Pulmonary artery endothelial cell (primary cell): ENCODE measurements around the gene ZNF273. TPM values are rescaled to one million over a fixed set of nuclear protein-coding genes. Genes with fewer than 3 reads are reported as not detected.
A peak's percentile ranks its signal among the peaks of the same experiment; 100 is the strongest.
"Not testable (repeated sequence)": the region's sequence is repeated elsewhere in the genome, so short reads cannot be mapped to it uniquely, and the experiment has no call there.

Experiments
- DNase-seq: peaks from one replicate; pipeline ENCODE4 v3.0.0-alpha.2; 2011; ENCODE audit warnings: low read depth, low spot score
- total RNA-seq: library from RNA; depleted of rRNA; stranded (reverse); fragments of >200 nt; gene quantifications from 2 replicates; pipeline ENCODE4 v1.2.3, GENCODE V29; 2014

ZNF273 gene
- total RNA-seq: 3.3 and 5.6 TPM in 2 replicates

DNA sequence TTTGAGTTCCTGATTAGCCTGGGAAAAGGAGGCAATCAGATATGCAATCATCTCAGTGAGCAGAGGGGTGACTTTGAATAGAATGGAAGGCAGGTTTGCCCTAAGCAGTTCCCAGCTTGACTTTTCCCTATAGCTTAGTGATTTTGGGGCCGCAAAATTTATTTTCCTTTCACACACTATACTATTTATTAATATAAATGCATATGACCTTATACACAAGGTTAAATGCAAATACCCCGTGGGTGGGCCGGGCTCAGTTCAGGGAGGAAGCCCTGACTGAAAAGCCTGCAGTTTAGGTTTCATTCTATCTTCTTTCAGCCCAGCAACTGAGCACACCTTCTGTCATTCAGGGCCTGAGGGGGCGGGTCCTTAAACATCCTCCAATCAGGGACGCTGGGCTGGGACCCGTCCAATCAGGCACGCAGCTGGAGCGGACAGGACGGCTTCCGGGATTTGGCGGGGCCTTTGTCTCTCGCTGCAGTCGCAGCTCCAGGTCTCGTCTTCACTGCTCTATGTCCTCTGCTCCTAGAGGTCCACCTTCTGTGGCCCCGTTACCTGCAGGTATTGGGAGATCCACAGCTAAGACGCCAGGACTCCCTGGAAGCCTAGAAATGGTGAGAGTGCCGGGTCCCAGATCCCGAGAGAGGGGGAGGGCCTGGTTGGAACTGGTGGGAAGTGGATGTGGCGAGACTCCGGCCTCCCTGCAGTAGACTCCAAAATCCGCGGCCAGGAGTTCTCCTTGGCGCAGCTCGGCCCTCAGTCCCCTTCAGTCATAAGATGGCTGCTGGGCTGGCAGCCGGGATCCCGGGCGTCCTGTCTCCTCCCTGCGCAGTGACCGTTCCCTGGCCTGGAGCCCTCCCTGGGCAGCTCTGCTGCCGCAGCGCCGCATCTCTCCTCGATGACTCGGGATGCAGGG, at the start of gene ZNF273:
TSS of gene ZNF273 (plus strand) at position 468 of the 916 bp plus-strand sequence. CDS start at position 513, 45 bp downstream.
- peak; percentile 50 for DNase-seq

DNA sequence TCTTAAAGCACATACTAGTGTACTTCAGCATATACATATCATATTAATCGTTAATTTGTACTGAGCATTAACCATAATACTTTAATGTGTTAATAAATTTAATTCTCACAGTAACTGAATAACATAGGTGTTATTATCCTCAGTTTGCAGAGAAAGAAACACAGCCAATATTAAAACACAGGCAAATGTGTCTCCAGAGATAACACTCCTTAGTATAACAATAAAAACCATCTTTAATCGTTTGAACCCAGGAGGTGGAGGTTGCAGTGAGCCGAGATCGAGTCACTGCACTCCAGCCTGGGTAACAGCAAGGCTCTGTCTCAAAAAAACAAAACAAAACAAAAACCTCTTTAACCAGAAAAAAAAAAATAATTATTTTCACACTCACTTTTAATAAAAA, 49.4 kb upstream of the ZNF273 start:
- DNase-seq: no peak

DNA sequence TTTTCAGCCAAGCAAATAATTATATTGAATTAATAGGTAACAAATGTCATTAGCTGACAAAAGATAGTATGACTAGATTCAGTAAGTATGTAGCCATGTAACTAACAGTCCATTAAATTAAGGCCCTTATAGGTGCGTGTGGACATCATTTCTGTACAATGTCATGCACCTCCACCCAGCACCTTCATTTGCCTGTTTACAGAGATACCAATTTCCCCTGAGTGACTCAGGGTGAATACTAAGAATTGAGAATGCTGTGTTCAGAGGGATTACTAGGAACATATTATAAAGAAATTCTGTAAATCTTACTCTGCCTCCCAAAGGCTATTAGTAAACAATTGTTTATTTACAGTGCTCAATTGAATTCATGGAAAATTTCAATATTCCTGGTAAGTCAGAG, 48.1 kb upstream of the ZNF273 start:
- DNase-seq: no peak

DNA sequence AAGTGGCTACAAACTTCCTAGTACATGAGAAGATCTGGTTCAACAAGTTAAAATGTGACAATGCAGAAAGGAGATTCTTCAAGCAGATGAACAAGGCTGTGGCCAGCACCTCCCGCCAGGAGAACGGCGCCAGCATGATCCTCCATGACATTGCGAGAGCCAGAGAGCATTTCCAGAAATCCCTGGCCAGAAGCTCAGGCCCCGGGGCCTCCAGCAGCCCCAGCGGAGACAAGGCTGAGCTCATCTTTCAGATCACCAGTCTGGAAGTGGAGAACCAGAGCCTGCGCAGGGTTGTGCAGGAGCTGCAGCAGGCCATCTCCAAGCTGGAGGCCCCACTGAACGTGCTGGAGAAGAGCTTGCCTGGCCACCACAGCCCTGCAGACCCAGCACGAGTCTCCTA, 40.1 kb upstream of the ZNF273 start:
- DNase-seq: no peak

DNA sequence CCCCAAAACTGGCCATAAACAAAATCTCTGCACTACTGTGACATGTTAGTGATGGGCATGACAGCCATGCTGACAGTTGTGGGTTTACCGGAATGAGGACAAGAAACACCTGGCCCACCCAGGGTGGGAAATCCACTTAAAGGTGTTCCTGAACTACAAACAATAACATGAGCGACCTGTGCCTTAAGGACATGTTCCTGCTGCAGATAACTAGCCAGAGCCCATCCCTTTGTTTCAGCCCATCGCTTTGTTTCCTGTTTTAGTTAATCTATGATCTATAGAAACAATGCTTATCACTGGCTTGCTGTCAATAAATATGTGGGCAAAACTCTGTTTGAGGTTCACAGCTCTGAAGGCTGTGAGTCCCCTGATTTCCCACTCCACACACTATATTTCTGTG, 39.5 kb upstream of the ZNF273 start:
- not testable (repeated sequence) for DNase-seq

DNA sequence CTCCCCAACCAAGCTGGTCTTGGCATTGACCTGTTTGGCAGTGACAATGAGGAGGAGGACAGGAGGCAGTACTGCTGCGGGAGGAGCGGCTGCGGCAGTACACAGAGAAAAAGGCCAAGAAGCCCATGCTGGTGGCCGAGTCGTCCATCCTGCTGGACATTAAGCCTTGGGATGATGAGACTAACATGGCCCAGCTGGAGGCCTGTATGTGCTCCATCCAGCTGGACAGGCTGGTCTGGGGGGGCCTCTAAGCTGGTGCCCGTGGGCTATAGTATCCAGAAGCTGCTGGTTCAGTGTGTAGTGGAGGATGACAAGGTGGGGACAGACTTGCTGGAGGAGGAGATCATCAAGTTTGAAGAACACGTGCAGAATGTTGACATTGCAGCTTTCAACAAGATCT, 39.1 kb upstream of the ZNF273 start:
- DNase-seq: no peak

DNA sequence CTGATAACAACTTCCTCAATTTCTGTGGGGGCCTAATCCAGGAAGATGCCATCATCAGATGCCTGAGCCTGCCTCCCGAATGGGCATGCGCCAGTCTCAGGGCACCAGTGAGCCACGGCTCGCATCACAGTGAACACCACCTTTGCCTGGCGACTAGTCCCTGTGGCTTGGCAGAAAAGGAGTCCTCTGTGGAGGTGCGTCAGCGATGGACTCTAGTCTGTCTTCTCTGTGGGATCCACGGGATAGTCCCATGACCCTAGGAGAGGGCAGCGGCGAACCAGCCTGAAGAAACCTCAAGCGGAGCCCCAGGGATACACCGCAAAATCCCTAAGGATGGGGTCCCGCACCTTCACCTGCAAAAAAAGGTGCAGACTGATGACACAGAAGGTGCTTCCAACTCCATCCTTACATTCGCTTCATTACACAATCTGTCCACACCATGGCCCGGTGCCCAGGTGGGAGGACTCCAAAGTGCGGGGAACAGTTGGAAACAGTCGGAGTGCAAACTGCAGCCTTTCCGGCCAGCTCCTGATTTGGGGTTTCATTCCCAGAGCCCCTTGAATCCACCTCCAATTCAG, 35.1 kb upstream of the ZNF273 start:
- no peak for DNase-seq

DNA sequence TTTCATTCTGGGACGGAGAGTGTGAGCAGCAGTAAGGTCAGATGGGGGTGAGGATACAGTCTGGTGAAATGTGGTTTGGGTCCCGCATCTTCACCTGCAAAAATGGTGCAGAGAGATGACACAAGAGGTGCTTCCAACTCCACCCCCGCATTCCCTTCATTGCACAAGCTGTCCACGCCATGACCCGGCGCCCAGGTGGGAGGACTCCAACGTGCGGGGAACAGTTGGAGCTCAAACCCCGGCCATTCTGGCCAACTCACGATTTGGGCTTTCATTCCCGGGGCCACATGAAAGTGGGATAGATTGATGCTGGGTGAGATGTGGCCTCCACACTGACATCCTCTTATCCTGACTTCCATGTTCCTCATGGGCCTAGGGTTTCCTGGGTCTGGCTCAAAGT, 34.6 kb upstream of the ZNF273 start:
- no peak for DNase-seq

DNA sequence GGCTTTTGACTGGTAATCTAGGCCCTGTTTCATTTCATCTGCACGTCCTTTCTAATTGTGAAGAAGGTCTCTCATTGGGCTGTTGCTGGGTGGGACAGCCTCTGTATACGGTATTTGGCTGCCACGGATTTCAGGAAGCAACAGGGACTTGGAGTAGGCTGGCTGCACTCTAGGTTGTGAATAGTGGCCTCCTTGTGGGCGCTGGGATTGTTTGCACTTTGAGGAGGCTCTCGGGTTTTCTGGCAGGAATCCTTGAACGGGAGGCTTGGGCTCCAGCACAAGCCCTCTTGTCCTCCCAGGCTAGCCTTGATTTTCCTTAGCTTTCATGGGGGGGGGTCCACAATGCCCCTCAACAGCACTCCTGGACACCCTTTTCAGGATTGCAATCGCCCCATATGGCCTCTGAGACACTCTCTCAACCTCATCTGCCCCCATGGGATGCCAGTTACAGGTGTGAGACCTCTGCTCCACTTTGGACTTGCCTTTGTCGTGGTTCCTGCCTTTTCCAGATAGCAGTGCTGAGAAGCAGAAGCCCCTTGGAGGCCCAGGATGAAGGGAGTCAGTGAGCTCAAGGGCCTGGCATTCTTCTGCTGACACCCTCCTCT, 33.9 kb upstream of the ZNF273 start:
- DNase-seq: no peak

DNA sequence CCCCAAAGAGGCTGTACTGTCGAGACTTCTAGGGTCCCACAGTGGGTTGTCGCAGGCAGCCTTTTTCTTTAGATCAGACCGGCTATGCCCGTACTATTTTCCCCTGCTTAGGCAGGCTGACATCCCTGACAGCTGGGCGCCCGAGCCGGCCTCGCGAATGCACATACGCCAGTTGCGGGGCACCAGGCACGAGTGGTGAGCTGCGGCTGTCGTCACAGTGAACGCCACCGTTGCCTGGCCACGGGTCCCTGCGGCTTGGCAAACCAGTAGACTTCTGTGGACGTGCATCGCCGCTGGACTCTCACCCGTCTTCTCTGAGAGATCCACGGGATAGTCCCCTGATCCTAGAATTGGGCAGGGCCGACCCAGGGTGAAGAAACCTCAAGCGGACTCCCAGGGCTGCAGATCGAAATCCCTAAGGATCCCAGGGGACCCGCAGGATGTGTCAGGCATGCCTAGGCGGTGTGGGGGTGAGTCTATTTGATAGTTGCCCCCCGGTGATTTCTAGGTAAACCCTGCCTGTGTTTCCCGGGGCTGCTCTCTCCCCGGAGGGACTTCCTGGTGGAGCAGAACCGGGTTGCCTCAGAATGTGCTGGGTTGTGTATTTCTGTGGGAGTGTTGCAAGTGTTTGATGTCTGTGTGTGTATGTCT, 33.0 kb upstream of the ZNF273 start:
- no peak for DNase-seq

DNA sequence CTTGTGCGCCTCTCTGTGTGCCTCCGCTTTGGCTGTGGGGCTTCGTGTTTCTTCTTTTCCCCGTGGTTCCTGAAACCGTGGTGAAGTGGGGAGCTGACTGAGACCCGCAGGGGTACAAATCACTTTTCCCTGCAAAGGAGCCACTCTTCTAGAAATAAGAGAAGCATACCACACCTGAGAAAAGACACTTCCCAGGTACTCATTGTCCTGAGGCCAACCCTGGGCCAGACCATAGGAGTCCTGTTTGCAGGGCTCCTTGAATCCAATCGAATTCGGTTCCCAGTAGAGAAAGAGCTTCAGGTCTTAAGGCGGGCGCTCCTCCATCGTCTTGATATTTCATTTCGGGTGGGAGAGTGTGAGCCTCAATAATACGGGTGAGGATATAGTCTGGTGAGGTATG, 32.4 kb upstream of the ZNF273 start:
- DNase-seq: no peak

DNA sequence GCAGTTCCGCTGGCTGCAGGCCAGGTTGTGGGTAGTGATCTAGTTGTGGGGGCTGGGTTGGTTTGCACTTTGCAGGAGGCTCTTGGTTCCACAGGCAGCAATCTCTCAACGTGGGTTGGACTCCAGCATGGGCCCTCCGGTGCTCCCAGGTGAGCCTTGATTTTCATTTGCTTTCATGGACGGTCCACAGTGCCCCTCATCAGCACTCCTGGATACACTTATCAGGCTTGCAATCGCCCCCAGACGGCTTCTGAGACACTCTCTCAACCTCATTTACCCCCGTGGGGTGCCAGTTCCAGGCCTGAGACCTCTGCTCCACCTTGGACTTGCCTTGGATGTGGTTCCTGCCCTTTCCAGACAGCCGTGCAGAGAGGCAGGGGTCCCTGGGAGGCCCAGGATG, 31.3 kb upstream of the ZNF273 start:
- no peak for DNase-seq

DNA sequence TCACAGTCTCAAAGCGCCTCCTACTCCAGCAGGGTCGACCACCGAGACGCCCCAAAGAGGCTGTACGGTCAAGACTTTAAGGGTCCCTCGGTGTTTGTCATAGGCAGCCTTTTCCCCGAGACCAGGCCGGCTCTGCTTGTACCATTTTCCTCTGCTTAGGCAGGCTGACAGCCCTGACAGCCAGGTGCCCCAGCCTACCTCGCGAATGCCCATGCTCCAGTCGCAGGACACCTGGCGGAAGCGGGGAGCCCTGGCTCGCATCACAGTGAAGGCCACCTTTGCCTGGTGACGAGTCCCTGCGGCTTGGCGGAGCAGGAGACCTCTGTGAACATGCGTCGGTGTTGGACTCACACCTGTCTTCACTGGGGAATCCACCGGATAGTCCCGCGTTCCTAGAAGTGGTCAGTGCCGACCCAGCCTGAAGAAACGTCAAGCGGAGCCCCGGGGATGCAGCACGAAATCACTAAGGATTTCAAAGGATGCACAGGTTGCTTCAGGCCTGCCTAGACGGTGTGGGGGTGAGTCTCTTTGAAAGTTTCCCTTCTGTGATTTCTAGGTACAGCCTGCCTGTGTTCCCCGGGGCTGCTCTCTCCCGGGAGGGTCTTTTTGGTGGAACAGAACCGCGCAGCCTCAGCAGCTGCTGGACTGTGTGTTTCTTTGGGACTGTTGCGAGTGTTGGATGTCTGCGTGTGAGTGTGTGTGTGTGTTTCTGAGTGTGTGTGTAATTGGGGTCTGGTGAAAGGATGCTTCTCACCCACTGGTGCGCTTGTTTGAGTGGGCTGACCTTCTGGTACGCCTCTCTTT, 30.5 kb upstream of the ZNF273 start:
- no peak for DNase-seq

DNA sequence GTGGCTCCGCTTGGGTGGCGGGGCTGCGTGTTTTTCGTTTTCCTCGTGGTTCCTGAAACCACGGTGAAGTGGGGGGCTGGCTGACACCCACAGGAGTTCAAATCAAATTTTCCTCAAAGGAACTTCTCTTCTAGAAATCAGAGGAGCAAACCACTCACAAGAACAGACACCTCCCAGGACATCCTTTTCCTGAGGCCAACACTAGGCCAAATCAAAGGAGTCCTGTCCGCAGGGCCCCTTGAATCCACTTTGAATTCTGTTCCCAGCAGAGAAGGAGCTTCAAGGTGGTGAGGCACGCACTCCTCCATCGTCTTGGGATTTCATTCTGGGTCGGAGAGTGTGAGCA, 29.9 kb upstream of the ZNF273 start:
- no peak for DNase-seq

DNA sequence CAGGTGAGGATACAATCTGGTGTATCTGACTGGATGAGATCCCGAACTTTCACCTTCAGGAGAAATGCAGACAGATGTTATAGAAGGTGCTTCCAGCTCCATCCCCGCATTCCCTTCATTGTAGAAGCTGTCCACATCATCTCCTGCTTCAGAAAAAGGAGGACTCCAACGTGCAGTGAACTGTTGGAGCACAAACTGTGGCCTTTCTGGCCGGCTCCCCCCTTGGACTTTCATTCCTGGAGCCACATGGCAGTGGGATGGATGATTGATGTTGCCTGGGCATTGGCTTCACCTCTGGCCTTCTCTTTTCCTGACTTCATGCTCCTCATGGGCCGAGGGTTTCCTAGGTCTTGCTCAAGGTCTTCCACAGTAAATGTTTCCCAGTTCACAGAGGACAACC, 29.6 kb upstream of the ZNF273 start:
- no peak for DNase-seq

DNA sequence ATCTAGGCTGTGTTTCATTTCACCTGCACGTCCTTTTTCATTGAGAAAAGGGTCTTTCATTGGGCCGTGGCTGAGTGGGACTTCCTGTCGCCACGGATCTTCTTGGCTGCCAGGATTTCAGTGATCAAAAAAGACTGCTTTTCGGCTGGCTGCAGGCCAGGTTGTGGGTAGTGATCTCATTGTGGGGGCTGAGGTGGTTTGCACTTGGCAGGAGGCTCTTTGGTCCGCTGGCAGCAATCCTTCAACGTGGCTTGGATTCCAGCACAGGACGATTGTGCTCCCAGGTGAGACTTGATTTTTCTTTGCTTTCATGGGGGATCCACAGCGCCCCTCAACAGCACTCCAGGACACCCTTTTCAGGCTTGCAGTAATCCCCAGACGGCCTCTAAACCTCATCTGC, 29.0 kb upstream of the ZNF273 start:
- DNase-seq: no peak

DNA sequence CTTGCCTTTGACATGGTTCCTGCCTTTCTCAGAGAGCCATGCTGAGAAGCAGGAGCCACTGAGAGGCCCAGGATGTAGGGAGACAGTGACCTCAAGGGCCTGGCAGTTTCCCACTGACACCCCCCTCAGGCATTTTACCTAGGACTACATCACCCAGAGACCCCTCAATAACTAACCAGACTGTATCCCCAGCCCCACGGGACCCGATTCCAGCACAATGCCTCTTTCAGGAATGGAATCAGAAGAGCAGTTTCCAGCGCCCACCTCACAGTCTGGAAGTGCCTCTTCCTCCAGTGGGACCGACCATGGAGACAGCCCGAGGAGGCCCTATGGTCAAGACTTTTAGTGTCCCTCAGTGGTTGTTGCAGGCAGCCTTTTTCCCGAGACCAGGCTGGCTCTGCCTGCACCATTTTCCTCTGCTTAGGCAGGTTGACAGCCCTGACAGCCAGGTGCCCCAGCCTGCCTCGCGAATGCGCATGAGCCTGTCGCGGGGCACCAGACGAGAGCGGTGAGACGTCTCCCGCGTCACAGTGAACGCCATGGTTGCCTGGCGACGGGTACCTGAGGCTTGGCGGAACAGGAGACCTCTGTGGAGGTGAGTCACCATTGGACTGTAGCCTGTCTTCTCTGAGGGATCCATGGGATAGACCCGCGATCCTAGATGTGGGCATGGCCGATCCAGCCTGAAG, 28.4 kb upstream of the ZNF273 start:
- DNase-seq: no peak

DNA sequence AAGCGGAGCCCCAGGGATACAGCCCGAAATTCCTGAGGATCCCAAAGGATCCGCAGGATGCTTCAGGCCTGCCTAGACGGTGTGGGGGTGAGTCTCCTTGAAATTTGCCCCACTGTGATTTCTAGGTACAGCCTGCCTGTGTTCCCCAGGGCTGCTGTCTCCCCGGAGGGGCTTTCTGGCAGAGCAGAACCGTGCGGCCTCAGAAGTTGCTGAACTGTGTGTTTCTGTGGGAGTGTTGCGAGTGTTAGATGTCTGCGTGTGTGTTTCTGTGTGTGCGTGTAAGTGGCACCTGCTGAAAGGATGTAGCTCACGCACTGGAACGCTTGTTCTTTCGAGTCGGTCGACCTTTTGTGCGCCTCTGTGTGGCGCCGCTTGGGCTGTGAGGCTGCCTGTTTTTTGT, 27.8 kb upstream of the ZNF273 start:
- DNase-seq: no peak

DNA sequence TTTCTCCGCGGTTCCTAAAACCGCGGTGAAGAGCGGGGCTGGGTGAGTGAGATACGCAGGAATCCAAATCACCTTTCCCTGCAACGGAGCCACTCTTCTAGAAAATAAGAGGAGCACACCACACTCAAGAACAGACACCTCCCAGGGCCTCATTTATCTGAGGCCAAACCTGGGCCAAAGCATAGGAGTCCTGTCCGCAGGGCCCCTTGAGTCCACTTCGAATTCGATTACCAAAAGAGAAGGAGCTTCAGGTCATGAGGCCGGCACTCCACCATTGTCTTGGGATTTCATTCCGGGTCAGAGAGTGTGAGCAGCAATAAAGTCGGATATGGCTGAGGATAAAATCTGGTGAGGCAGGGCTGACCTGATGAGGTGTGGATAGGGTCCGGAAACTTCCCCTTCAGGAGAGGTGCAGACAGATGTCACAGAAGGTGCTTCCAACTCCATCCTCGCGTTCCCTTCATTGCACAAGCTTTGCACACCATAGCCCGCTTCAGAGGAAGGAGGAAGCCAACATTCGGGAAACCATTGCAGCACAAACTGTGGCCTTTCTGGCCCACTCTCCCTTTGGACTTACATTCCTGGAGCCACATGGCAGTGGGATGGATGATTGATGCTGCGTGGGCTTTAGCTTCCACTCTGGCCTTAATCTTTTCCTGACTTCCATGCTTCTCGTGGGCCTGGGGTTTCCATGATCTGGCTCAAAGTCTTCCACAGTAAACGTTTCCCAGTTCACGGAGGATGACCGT, 27.2 kb upstream of the ZNF273 start:
- DNase-seq: no peak
